ENCODE data around the gene SLX9. TPM values are rescaled to one million over a fixed set of nuclear protein-coding genes. Genes with fewer than 3 reads are reported as not detected.

The SLX9 gene
- total RNA-seq, 2 experiments from 2014 or later: 60.7 to 64.6 TPM

GRCh38 chr21:44946254-44947041 is 6.6 kb downstream of the SLX9 start:
- no peak overlapping the region for H3K27ac Mint-ChIP-seq
- CTCF ChIA-PET: interaction anchor here (1.0 to 16.5 kb wide), 3 partner anchors 19 to 192 kb away, joined by 3 to 256 read pairs (median 214); no protein-coding TSS in a partner anchor
- intact Hi-C loops (cut with micrococcal nuclease): no loop called here
- H3K36me3 Mint-ChIP-seq: peaks cover 26% of the 10 kb centered on the region
- no peak for DNase-seq
- no peak overlapping the region for H3K4me3 Mint-ChIP-seq
- no peaks in the 10 kb centered on the region for H3K27me3 Mint-ChIP-seq
- H3K9me3 Mint-ChIP-seq: no peaks in the 10 kb centered on the region
- peaks cover 26% of the 10 kb centered on the region for H3K4me1 Mint-ChIP-seq (ENCODE audit: low read depth)
- POLR2A ChIA-PET: no interaction called here

GRCh38 chr21:44947111-44947929 is 7.5 kb downstream of the SLX9 start:
- peaks cover 23% of the 10 kb centered on the region for H3K36me3 Mint-ChIP-seq
- ChIA-PET CTCF (interaction anchor here (0.7 to 16.5 kb wide), 4 partner anchors 33 to 191 kb away, joined by 3 to 256 read pairs (median 110); no protein-coding TSS in a partner anchor), POLR2A (no interaction called here)
- no peak overlapping the region for H3K4me3 Mint-ChIP-seq
- no peak overlapping the region for H3K27ac Mint-ChIP-seq
- DNase-seq: no peak
- no peaks in the 10 kb centered on the region for H3K27me3 Mint-ChIP-seq
- intact Hi-C loops (cut with micrococcal nuclease): no loop called here
- H3K9me3 Mint-ChIP-seq: no peaks in the 10 kb centered on the region
- H3K4me1 Mint-ChIP-seq (ENCODE audit: low read depth): peaks cover 18% of the 10 kb centered on the region

DNA sequence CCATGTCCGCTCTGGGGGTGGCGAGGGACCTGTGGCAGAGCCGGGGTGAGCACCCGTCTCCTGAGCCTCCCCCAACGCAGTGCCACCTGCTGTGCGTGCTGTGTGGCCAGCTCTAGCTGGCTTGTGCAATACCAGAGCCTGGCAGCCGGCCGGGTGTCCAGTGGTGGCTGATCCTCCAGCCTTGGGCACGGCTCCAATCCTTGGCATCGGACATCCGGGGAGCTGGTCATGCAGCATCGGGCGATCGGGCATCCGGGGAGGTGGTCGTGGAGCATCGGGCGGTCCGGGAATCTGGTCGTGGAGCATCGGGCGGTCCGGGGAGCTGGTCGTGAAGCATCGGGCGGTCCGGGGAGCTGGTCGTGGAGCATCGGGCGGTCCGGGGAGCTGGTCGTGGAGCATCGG is 8.1 kb downstream of the SLX9 start:
- intact Hi-C loops (cut with micrococcal nuclease): no loop called here
- POLR2A ChIA-PET: no interaction called here
- peaks cover 11% of the 10 kb centered on the region for H3K4me1 Mint-ChIP-seq (ENCODE audit: low read depth)
- H3K4me3 Mint-ChIP-seq: no peak overlapping the region
- CTCF ChIA-PET: interaction anchor here (0.7 to 16.5 kb wide), 6 partner anchors 21 to 191 kb away, joined by 3 to 256 read pairs (median 5); no protein-coding TSS in a partner anchor
- no peaks in the 10 kb centered on the region for H3K27me3 Mint-ChIP-seq
- H3K27ac Mint-ChIP-seq: no peak overlapping the region
- no peaks in the 10 kb centered on the region for H3K9me3 Mint-ChIP-seq
- no peak for DNase-seq
- peaks cover 18% of the 10 kb centered on the region for H3K36me3 Mint-ChIP-seq

DNA sequence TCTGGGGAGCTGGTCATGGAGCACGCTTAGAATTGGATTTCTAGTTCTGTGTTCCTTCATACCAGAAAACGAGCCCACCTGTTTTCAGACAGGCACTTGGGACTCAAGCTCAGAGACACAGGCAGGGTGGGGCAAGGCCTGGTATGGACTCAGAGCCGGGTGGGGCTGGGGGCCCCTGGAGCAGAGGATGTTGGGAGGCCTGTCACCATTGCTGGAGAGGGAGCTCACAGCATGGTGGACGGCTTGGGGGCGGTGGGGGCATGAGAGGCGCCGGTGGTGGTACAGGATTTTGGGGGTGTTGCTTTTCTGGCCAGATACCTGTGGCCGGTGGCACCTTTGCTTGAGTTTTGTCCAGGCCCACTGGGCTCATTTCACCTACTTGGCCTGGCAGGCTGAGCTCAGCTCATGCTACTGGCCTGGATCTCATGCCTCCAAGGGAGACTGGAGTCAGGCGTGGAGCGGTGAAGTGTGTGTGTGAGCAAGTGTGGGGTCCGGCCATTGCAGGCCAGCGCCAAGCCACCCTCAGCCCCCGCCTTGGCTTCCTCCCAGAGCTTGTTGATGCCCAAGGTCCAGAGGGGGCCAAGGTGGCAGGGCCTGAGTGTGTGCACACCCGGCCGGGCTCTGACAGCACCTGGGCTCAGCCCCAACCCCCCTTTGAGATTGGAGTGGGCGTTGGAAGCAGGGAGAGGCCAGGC is 8.7 kb downstream of the SLX9 start:
- POLR2A ChIA-PET: interaction anchor here (0.6 kb wide), 1 partner anchor 993 kb away, joined by 3 read pairs; no protein-coding TSS in a partner anchor
- H3K36me3 Mint-ChIP-seq: peaks cover 15% of the 10 kb centered on the region
- H3K27me3 Mint-ChIP-seq: no peaks in the 10 kb centered on the region
- H3K4me1 Mint-ChIP-seq (ENCODE audit: low read depth): peaks cover 8% of the 10 kb centered on the region
- intact Hi-C loops (cut with micrococcal nuclease): loop anchor here (1.0 kb wide), 1 partner anchor 180 kb away; no protein-coding TSS in a partner anchor
- CTCF ChIA-PET: interaction anchor here (0.7 to 16.5 kb wide), 8 partner anchors 22 to 190 kb away, joined by 3 to 256 read pairs (median 4); no protein-coding TSS in a partner anchor
- no peak overlapping the region for H3K27ac Mint-ChIP-seq
- H3K4me3 Mint-ChIP-seq: no peak overlapping the region
- no peak for DNase-seq
- H3K9me3 Mint-ChIP-seq: no peaks in the 10 kb centered on the region

- no peak for DNase-seq
- Mint-ChIP-seq H3K27me3 (no peaks in the 10 kb centered on the region), H3K36me3 (peaks cover 11% of the 10 kb centered on the region), H3K27ac (no peak overlapping the region), H3K4me3 (no peak overlapping the region), H3K9me3 (no peaks in the 10 kb centered on the region), H3K4me1 (ENCODE audit: low read depth) (peaks cover 7% of the 10 kb centered on the region)
- ChIA-PET CTCF (interaction anchor here (0.8 to 16.5 kb wide), 19 partner anchors 7 to 189 kb away, joined by 3 to 256 read pairs (median 4); partner anchors contain the start of gene SLX9), POLR2A (interaction anchor here (0.7 to 1.1 kb wide), 2 partner anchors 34 to 187 kb away, joined by 3 read pairs; no protein-coding TSS in a partner anchor)
- intact Hi-C loops (cut with micrococcal nuclease): loop anchor here (1.0 kb wide), 1 partner anchor 179 kb away; no protein-coding TSS in a partner anchor
Observed at GRCh38 chr21:44949161-44949778, 9.4 kb downstream of the SLX9 start.

DNA sequence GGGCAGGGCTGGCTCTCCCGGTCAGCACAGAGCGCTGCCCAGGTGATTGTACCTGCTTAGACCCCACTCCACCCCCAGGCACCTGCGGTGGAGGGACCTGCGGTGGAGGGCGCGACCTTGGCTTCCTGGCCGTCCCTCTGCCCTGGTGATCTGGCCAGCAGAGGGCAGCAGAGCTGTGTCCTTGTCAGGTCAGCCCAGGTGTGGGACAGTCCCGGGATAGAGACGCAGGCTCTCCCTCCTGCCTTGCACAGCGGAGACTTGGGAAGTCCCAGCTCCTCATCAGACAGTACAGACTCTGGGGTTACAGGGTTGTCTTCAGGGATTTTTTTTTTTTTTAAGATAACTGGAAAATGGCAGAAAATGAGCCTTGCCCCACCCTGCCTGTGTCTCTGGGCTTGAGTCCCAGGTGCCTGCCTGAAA is 10.0 kb downstream of the SLX9 start:
- DNase-seq: peak; percentile 87
- Mint-ChIP-seq H3K27ac (no peak overlapping the region), H3K36me3 (peaks cover 10% of the 10 kb centered on the region), H3K4me3 (no peak overlapping the region), H3K27me3 (no peaks in the 10 kb centered on the region), H3K9me3 (no peaks in the 10 kb centered on the region), H3K4me1 (ENCODE audit: low read depth) (peaks cover 6% of the 10 kb centered on the region)
- intact Hi-C loops (cut with micrococcal nuclease): loop anchor here (1.0 kb wide), 1 partner anchor 179 kb away; no protein-coding TSS in a partner anchor
- ChIA-PET POLR2A (interaction anchor here (0.7 to 1.1 kb wide), 2 partner anchors 34 to 187 kb away, joined by 3 read pairs; no protein-coding TSS in a partner anchor), CTCF (interaction anchor here (0.6 to 16.5 kb wide), 28 partner anchors 8 to 263 kb away, joined by 3 to 256 read pairs (median 4); partner anchors contain the start of genes ADARB1, PTTG1IP and SLX9)

DNA sequence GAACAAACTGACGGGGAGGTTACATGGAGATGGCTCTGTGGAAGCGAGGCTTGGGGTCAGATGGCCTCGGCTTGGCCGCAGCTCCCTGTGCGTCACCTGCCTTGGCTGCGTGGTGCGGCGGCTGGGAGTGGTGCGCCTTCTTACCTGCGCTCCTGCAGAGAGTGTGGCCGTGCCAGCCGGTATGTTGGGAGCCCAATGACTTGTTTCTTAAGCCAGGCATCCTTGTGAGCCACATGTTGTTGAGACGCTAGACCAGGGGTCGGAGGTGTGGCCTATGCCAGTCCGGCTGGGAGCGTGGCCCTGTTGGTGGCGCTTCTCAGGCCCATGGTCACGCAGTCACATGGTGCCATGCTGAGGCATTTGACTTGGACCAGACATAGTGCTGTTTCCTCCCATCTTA is 10.5 kb downstream of the SLX9 start:
- POLR2A ChIA-PET: interaction anchor here (1.1 kb wide), 1 partner anchor 186 kb away, joined by 3 read pairs; no protein-coding TSS in a partner anchor
- H3K27ac Mint-ChIP-seq: no peak overlapping the region
- H3K4me3 Mint-ChIP-seq: no peak overlapping the region

DNA sequence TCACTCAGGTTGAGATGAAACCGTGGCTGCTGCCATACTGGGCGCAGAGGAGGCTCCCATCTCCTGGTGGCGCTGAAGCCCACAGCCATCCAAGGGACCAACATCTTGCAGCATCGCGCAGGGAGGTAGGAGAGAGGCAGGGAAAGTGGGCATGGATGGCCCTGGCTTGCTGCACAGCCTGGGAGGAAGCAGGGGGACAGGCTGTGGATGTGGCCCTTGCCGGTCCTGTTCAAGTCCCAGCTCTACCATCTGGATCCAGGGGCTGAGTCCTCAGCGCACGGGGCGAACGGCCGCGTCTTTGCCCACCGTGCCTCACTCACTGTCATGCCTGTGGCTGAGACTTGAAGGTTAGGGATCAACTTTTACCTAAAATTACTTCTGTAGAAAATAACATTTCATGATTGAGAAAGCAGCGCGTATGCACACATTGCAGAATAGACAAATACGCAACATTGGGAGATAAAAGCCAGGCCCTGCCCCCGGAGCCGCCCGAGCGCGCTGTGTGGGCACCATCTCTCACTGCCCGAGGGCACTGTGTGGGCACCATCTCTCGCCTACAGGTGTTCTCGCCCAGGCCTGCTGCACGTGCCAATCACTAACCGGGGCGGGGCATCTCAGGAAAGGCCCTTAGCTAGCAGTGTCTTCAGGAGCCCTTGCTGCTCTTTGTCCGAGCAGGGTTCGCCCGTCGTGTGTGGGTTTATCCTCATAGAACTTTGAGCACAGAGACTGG is 11.5 kb downstream of the SLX9 start:
- Mint-ChIP-seq H3K27ac (no peak overlapping the region), H3K36me3 (peaks cover 8% of the 10 kb centered on the region), H3K9me3 (no peaks in the 10 kb centered on the region), H3K4me1 (ENCODE audit: low read depth) (peaks cover 4% of the 10 kb centered on the region), H3K4me3 (no peak overlapping the region), H3K27me3 (no peaks in the 10 kb centered on the region)
- intact Hi-C loops (cut with micrococcal nuclease): no loop called here
- ChIA-PET POLR2A (no interaction called here), CTCF (interaction anchor here (1.2 to 16.5 kb wide), 5 partner anchors 10 to 187 kb away, joined by 3 to 256 read pairs (median 8); no protein-coding TSS in a partner anchor)
- DNase-seq: no peak

More for the DNA sequence above, 10.5 kb downstream of the SLX9 start:
- CTCF ChIA-PET: interaction anchor here (0.6 to 16.5 kb wide), 28 partner anchors 8 to 263 kb away, joined by 3 to 256 read pairs (median 4); partner anchors contain the start of genes ADARB1, PTTG1IP and SLX9
- peaks cover 8% of the 10 kb centered on the region for H3K36me3 Mint-ChIP-seq
- H3K4me1 Mint-ChIP-seq (ENCODE audit: low read depth): peaks cover 4% of the 10 kb centered on the region
- no peaks in the 10 kb centered on the region for H3K27me3 Mint-ChIP-seq
- DNase-seq: no peak
- H3K9me3 Mint-ChIP-seq: no peaks in the 10 kb centered on the region
- intact Hi-C loops (cut with micrococcal nuclease): no loop called here

GRCh38 chr21:44952116-44952928 is 12.5 kb downstream of the SLX9 start:
- Mint-ChIP-seq H3K4me1 (ENCODE audit: low read depth) (peaks cover 4% of the 10 kb centered on the region), H3K9me3 (no peaks in the 10 kb centered on the region), H3K36me3 (peaks cover 8% of the 10 kb centered on the region), H3K27me3 (no peaks in the 10 kb centered on the region), H3K27ac (no peak overlapping the region), H3K4me3 (no peak overlapping the region)
- CTCF ChIA-PET: interaction anchor here (0.7 to 16.5 kb wide), 3 partner anchors 27 to 186 kb away, joined by 3 to 256 read pairs (median 214); no protein-coding TSS in a partner anchor
- DNase-seq: no peak
- intact Hi-C loops (cut with micrococcal nuclease): no loop called here
- POLR2A ChIA-PET: interaction anchor here (0.6 kb wide), 1 partner anchor 75 kb away, joined by 3 read pairs; no protein-coding TSS in a partner anchor
